Medulla oblongata (tissue), 1 donor: Measurements from ENCODE around the gene LHFPL5.

Source experiments
- DNase-seq: peaks from one replicate; pipeline ENCODE4 v3.0.0-alpha.2; 2015; ENCODE audit errors: extremely low spot score

The LHFPL5 gene

GRCh38 chr6:35794536-35795452 is 10.4 kb upstream of the LHFPL5 start:
- DNase-seq = no peak

- DNase-seq = no peak
These were observed 9.6 kb upstream of the LHFPL5 start for GRCh38 chr6:35795453-35796071.

- DNase-seq = no peak
These were observed 8.9 kb upstream of the LHFPL5 start for GRCh38 chr6:35796236-35796635.

- DNase-seq = no peak
These were observed 7.2 kb upstream of the LHFPL5 start for GRCh38 chr6:35797837-35798526.

GRCh38 chr6:35798706-35799105 is 6.4 kb upstream of the LHFPL5 start:
- DNase-seq = no peak

GRCh38 chr6:35801148-35801547 is 4.0 kb upstream of the LHFPL5 start:
- DNase-seq = no peak

- DNase-seq = no peak
These were observed 3.5 kb downstream of the LHFPL5 start for GRCh38 chr6:35808688-35809087.

- DNase-seq = no peak
These were observed 4.7 kb downstream of the LHFPL5 start for GRCh38 chr6:35809809-35810208.

GRCh38 chr6:35810971-35811698 is 6.0 kb downstream of the LHFPL5 start:
- no peak for DNase-seq

GRCh38 chr6:35811699-35811995 is 6.5 kb downstream of the LHFPL5 start:
- no peak for DNase-seq

GRCh38 chr6:35817515-35817914 is 12.4 kb downstream of the LHFPL5 start:
- no peak for DNase-seq

GRCh38 chr6:35823601-35824000 is 18.4 kb downstream of the LHFPL5 start:
- DNase-seq = no peak

GRCh38 chr6:35824552-35825192 is 19.5 kb downstream of the LHFPL5 start:
- DNase-seq = no peak

- no peak for DNase-seq
These were observed 24.2 kb downstream of the LHFPL5 start for GRCh38 chr6:35829306-35829705.

GRCh38 chr6:35831257-35832007 is 26.3 kb downstream of the LHFPL5 start:
- DNase-seq = no peak

GRCh38 chr6:35833536-35833935 is 28.4 kb downstream of the LHFPL5 start:
- DNase-seq = no peak

GRCh38 chr6:35839019-35839418 is 33.9 kb downstream of the LHFPL5 start:
- no peak for DNase-seq

- DNase-seq = no peak
These were observed 37.2 kb downstream of the LHFPL5 start for GRCh38 chr6:35842381-35842780.

- DNase-seq = no peak
These were observed 39.1 kb downstream of the LHFPL5 start for GRCh38 chr6:35844290-35844689.

- no peak for DNase-seq
These were observed 45.1 kb downstream of the LHFPL5 start for GRCh38 chr6:35850208-35850607.

GRCh38 chr6:35852994-35853393 is 47.8 kb downstream of the LHFPL5 start:
- DNase-seq = no peak
